ENCODE data around the gene ARHGAP31. TPM values are rescaled to one million over a fixed set of nuclear protein-coding genes. Genes with fewer than 3 reads are reported as not detected.

Gene ARHGAP31
- total and polyA plus RNA-seq, 8 donors: 31.5 to 70.3 (median 42.3) TPM

DNA sequence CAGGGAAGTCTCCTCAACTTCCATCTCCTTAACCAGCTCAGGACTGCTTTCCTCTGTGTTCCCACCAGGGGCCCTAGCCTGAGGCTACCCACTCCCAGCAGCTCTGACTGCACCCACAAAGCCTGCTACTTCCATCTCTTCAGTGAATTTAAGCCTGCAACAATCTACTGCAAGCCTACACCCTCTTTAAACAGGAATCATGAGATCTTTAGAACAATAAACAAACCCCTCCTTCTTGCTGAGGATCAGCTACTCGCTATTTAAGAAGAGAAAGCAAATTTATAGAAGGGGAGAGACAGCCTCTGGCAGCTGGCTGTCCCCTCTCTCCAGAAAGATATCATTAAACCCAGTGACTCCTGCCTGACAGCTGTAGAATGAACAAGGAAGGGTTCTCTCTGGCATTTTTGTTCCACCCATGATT, 51.9 kb downstream of the ARHGAP31 start:
- Histone ChIP-seq H3K9me3 (no peaks in the 10 kb centered on the region), H3K27me3 (no peaks in the 10 kb centered on the region), H3K4me3 (no peak overlapping the region), H3K4me1 (peaks cover 6 to 49% of the 10 kb centered on the region in 2 donors), H3K27ac (peak overlapping the region in 1 of 2 donors; percentile 35), H3K36me3 (no peaks in the 10 kb centered on the region)
- ATAC-seq: peak; percentile 48
- TF ChIP-seq, protein P1, sequence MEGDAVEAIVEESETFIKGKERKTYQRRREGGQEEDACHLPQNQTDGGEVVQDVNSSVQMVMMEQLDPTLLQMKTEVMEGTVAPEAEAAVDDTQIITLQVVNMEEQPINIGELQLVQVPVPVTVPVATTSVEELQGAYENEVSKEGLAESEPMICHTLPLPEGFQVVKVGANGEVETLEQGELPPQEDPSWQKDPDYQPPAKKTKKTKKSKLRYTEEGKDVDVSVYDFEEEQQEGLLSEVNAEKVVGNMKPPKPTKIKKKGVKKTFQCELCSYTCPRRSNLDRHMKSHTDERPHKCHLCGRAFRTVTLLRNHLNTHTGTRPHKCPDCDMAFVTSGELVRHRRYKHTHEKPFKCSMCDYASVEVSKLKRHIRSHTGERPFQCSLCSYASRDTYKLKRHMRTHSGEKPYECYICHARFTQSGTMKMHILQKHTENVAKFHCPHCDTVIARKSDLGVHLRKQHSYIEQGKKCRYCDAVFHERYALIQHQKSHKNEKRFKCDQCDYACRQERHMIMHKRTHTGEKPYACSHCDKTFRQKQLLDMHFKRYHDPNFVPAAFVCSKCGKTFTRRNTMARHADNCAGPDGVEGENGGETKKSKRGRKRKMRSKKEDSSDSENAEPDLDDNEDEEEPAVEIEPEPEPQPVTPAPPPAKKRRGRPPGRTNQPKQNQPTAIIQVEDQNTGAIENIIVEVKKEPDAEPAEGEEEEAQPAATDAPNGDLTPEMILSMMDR (IDR thresholded peaks at IDR 0.05): no peak
- intact Hi-C loops (cut with DNase I): no loop called here
- DNase-seq: no peak

DNA sequence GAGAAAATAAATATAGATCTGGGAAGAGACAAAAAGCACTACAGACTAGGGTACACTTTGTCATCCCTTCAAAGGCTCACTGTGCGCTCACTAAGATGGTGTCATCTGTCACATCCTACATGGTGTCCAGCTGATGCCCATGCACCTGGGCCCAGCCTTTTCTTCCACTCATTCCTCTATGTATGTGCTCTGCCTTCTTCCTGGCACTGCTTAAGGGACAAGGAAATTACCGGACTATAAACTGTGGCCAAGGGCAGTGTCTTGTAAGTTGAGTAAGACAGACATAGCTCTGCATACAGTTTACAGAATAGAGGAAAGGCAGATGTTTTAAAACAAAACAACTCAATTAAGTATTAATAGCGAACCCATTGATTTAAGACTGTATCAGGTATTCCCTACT, 52.9 kb downstream of the ARHGAP31 start:
- H3K36me3 ChIP-seq: no peaks in the 10 kb centered on the region
- no peaks in the 10 kb centered on the region for H3K27me3 ChIP-seq
- no peak for DNase-seq
- intact Hi-C loops (cut with DNase I): no loop called here
- H3K4me3 ChIP-seq: no peak overlapping the region
- TF ChIP-seq, protein P1 (IDR thresholded peaks at IDR 0.05): no peak
- no peak for ATAC-seq
- H3K4me1 ChIP-seq: peaks cover 6 to 56% of the 10 kb centered on the region in 2 donors
- H3K27ac ChIP-seq: no peak overlapping the region
- no peaks in the 10 kb centered on the region for H3K9me3 ChIP-seq

DNA sequence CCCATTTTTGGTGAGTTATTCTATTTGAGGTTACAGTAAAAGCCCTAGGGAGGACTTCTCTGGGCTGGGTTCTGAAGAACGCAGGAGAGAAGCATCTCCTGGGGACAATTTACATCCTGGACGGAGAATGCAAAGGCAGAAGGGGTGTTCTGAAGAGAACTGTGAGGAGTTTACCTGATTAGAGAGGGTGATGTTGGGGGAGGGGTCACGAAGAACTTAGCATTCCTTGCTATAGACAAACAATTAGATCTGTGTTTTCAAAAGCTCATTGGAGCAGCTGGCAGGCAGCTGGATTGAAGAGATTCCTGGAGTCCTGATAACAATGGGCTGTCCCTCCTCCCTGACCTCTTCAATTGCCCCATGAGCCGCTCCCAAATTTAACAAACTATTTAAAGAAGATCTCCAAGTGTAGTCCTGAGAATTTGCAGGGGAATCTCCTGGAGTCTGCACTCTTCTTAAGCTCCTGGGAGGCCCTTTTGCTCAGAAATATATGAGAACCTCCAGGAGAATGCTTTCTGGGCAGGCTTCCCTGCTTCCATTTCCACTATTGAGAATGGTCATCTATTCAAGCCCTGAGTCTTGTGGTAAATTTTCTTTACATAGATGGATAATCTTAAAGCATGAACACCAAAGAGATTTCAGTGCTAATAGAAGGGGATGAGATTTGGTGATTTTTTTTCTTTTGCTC, 55.3 kb downstream of the ARHGAP31 start:
- no peak for ATAC-seq
- Histone ChIP-seq H3K4me1 (peaks cover 18 to 60% of the 10 kb centered on the region in 2 donors), H3K27ac (peak overlapping the region in 1 of 2 donors; percentile 48)

DNA sequence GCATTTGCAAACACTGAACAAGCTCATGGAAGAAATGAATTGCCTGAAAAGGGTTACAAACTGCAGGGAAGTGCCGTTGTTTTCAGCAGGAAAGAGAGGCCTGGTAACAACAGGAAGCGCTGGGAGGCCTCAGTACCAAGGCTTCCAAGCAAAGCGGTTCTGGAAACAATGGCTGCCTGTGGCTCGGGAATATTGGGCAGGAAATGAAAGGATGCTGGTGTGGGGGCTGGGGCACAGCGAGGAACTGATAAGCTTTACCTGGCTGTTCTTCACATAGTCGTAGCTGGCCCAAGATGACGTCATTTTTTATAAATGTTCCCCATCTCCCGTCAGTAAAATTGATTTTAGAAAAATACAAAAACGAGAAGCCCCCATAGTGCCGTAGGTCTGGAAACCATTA, 55.9 kb downstream of the ARHGAP31 start:
- ATAC-seq (no peak), DNase-seq (no peak)
- no peak overlapping the region for H3K4me3 ChIP-seq
- no peaks in the 10 kb centered on the region for H3K9me3 ChIP-seq
- intact Hi-C loops (cut with DNase I): loop anchor here in 1 of 2 donors (5.0 kb wide), 1 partner anchor 53 kb away; no protein-coding TSS in a partner anchor
- H3K27ac ChIP-seq: peak overlapping the region in 1 of 2 donors; percentile 69
- TF ChIP-seq, protein P1 (IDR thresholded peaks at IDR 0.05): no peak
- no peaks in the 10 kb centered on the region for H3K36me3 ChIP-seq
- H3K27me3 ChIP-seq: no peaks in the 10 kb centered on the region
- peaks cover 18 to 58% of the 10 kb centered on the region in 2 donors for H3K4me1 ChIP-seq

More for the DNA sequence above, 55.3 kb downstream of the ARHGAP31 start:
- TF ChIP-seq, protein P1 (IDR thresholded peaks at IDR 0.05): no peak
- Histone ChIP-seq H3K9me3 (no peaks in the 10 kb centered on the region), H3K4me3 (no peak overlapping the region), H3K27me3 (no peaks in the 10 kb centered on the region), H3K36me3 (no peaks in the 10 kb centered on the region)
- no peak for DNase-seq
- intact Hi-C loops (cut with DNase I): loop anchor here in 1 of 2 donors (5.0 kb wide), 1 partner anchor 52 kb away; no protein-coding TSS in a partner anchor

DNA sequence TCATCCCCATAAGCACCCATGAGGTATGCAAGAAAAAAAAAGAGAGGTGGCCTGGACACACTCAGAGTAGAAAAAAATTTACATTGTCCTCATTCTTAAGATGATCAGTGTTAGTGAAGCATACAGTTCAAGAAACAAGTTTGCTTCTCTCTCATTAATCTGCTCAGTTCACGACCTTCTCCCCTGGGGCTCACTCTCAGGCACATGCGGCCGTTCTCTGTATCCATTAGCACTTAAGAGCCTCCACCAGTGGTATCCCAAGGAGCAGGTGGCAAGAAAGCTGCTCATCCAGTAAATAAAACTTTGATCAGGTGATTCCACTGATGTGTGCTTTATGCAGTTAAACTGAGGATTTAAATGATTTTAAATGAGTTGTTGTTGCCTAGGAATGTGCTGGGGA, 57.4 kb downstream of the ARHGAP31 start:
- Histone ChIP-seq H3K36me3 (no peaks in the 10 kb centered on the region), H3K4me1 (peaks cover 18 to 54% of the 10 kb centered on the region in 2 donors), H3K9me3 (no peaks in the 10 kb centered on the region), H3K27ac (peak overlapping the region in 1 of 2 donors; percentile 69), H3K4me3 (no peak overlapping the region), H3K27me3 (no peaks in the 10 kb centered on the region)
- ATAC-seq: no peak
- no peak for DNase-seq
- TF ChIP-seq, protein P1 (IDR thresholded peaks at IDR 0.05): no peak
- intact Hi-C loops (cut with DNase I): loop anchor here in 1 of 2 donors (5.0 kb wide), 1 partner anchor 54 kb away; no protein-coding TSS in a partner anchor
